Small intestine (tissue), 7 donors: Measurements from ENCODE around the gene SLCO3A1. TPM values are rescaled to one million over a fixed set of nuclear protein-coding genes. Genes with fewer than 3 reads are reported as not detected.

ENCODE experiments used
- DNase-seq, 2 donors: peaks; one replicate each; pipeline versions ENCODE4 v3.0.0 to v3.0.0-alpha.2; 2013
- FAIRE-seq: peaks from 2 replicates; lab custom pipeline; 2012; peaks lifted over from hg19 to GRCh38; lab: Jason Lieb, UNC
- H3K27ac ChIP-seq, 3 donors: one replicate each; pipeline ENCODE4 v1.5.1; 2013; ENCODE audit warnings: low read length in 2 of 3, mild to moderate bottlenecking in 2 of 3, control low read depth in 1 of 3, inconsistent platforms in 1 of 3, low read depth in 1 of 3, moderate library complexity in 1 of 3
- H3K27me3 ChIP-seq, 3 donors: one replicate each; pipeline ENCODE4 v1.6.1; 2013; ENCODE audit warnings: low read length in 3 of 3, inconsistent platforms in 1 of 3; ENCODE audit not compliant: control insufficient read depth in 3 of 3, insufficient read depth in 3 of 3
- H3K36me3 ChIP-seq, 3 donors: one replicate each; pipeline ENCODE4 v1.6.1; 2013; ENCODE audit warnings: low read length in 3 of 3, inconsistent platforms in 1 of 3, low read depth in 1 of 3, mild to moderate bottlenecking in 1 of 3, moderate library complexity in 1 of 3; ENCODE audit not compliant: control insufficient read depth in 3 of 3, insufficient read depth in 2 of 3
- H3K4me1 ChIP-seq, 3 donors: one replicate each; pipeline ENCODE4 v1.6.1; 2013; ENCODE audit warnings: low read length in 2 of 3, inconsistent platforms in 1 of 3, low read depth in 1 of 3, mild to moderate bottlenecking in 1 of 3, moderate library complexity in 1 of 3; ENCODE audit not compliant: control insufficient read depth in 3 of 3, insufficient read depth in 2 of 3
- H3K4me3 ChIP-seq, 3 donors: one replicate each; pipeline ENCODE4 v1.5.1; 2013; ENCODE audit warnings: low read length in 3 of 3, control low read depth in 1 of 3, inconsistent platforms in 1 of 3, low read depth in 1 of 3, mild to moderate bottlenecking in 1 of 3, moderate library complexity in 1 of 3
- H3K9me3 ChIP-seq, 2 donors: one replicate each; pipeline ENCODE4 v1.6.1; 2013; ENCODE audit warnings: low read depth in 1 of 2, low read length in 1 of 2; ENCODE audit not compliant: control insufficient read depth in 2 of 2, insufficient read depth in 1 of 2
- WGBS, 3 donors: extraction: QIAGEN DNeasy Blood & Tissue Kit; methylation state at CpG; one replicate each; pipeline ENCODE4 v1.1.7; 2013; 5-methylcytosine and 5-hydroxymethylcytosine counted together
- polyA plus RNA-seq, 4 donors: library from polyadenylated mRNA; stranded (reverse) in 3 of 4; unstranded in 1 of 4; fragments of 200-250 nt in 3 of 4; fragments of 120-200 nt in 1 of 4; gene quantifications; one replicate each; pipeline versions ENCODE4 v1.2.1 to v1.2.3, GENCODE V29; 2013
- donor health status: healthy with polysubstance abuse.
- donor health status: control.
- donor health status: control.
- donor health status: Bipolar disorder and iron deficiency.
- donor health status: healthy.

Gene SLCO3A1
- polyA plus RNA-seq, 4 donors: 0.89 to 4.4 (median 2.6) TPM

DNA sequence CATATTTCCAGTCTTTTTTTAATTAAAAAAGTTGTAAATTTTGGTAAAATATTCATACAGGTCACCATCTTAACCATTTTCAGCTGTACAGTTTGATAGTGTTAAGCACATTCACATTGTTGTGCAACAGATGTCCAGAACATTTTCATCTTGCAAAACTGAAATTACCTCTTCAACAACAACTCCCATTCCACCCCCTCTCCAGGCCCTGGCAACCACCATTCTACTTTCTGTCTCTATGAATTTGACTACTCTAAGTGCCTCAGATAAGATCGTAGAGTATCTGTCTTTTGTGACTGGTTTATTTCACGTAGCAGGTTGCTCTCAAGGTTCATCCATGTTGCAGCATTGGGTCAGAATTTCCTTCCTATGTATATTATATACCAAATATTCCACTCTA is 76.0 kb downstream of the SLCO3A1 start:
- Histone ChIP-seq H3K9me3 (peaks cover 0 to 4% of the 10 kb centered on the region in 2 donors), H3K36me3 (no peaks in the 10 kb centered on the region), H3K4me1 (peaks cover 0 to 9% (median 0%) of the 10 kb centered on the region in 3 donors), H3K4me3 (no peak overlapping the region), H3K27ac (no peak overlapping the region), H3K27me3 (no peaks in the 10 kb centered on the region)
- WGBS, 3 donors: 81 to 94% (median 91%) methylated on average over 2 of the region's 2 CpGs
- no peak for FAIRE-seq
- DNase-seq: no peak

DNA sequence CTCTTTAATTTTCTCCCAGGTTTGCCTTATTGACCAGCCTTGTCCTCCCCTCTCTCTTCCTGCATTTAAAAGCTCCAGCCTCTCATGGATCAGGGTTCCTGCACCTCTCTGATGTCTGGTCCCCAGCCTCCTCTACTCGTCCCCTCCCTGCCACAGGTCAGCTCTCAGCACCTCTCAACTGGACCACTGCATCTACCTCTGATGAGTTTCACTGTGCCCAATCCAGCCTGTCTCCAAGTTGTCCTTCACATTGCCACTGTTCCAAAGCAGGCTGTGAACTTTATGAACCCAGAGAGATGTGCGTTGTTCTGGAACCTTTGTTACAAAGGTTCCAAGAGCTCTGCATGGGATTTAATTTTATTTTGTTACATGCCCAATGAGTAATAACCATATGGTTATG is 76.6 kb downstream of the SLCO3A1 start:
- no peak for FAIRE-seq
- H3K27me3 ChIP-seq: no peaks in the 10 kb centered on the region
- no peaks in the 10 kb centered on the region for H3K36me3 ChIP-seq
- no peak overlapping the region for H3K27ac ChIP-seq
- H3K9me3 ChIP-seq: peaks cover 0 to 4% of the 10 kb centered on the region in 2 donors
- peaks cover 0 to 5% (median 0%) of the 10 kb centered on the region in 3 donors for H3K4me1 ChIP-seq
- 84 to 95% (median 84%) methylated on average over 2 of the region's 2 CpGs for WGBS, 3 donors
- no peak for DNase-seq
- H3K4me3 ChIP-seq: no peak overlapping the region

DNA sequence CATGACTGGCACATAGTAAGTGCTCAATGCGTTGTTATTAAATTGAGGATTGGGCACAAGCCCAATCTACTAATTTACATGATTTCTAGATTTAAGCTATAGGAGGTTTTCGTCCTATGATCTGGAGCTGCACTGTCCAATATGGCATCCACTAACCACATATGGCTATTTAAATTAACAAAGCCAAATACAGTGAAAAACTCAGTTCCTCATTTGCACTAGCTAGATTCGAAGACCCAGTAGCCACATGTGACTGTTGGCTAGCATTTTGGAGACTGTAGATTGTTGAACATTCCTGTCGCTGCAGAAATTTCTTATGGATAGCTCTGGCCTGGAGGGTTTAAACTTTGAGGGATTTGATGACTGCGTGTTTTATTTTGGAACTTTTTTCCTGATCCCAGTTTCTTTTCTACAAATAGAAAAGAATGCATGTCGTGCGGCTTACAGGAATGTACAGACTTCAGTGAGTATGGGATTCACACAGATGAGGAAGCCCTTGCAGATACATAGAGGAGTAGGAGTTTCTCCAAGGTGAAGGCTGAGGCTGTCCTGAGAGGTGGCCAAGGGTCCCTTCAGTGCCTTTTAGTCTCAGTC is 82.8 kb downstream of the SLCO3A1 start:
- FAIRE-seq (no peak), DNase-seq (no peak)
- no peaks in the 10 kb centered on the region for H3K36me3 ChIP-seq
- H3K9me3 ChIP-seq: peaks cover 0 to 9% of the 10 kb centered on the region in 2 donors
- H3K4me1 ChIP-seq: peaks cover 0 to 13% (median 6%) of the 10 kb centered on the region in 3 donors
- no peak overlapping the region for H3K4me3 ChIP-seq
- no peaks in the 10 kb centered on the region for H3K27me3 ChIP-seq
- peak overlapping the region in 1 of 3 donors; percentile 2 for H3K27ac ChIP-seq
- WGBS, 3 donors: 77 to 89% (median 89%) methylated on average over 7 of the region's 7 CpGs

DNA sequence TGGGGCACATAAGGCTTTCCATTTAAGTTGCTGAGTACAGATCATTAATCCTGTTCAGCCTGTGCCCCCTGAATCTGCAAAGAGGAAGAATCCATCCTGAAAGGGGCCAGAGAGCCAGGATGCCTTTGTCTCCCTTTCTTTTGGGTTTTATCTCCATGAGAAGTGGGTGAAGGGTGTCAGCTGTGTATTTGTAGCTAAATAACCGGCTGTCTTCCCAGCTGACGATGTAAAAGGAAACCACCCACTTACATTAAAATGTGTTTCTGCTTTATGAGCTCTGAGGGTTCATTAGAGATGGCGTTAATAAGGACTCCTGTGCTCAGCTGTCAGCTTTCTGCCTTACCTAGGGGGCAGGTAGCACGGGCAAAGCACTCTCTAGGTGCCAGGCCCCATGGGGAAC is 83.4 kb downstream of the SLCO3A1 start:
- WGBS, 3 donors: 57 to 76% (median 66%) methylated on average over 4 of the region's 4 CpGs
- no peak overlapping the region for H3K4me3 ChIP-seq
- H3K9me3 ChIP-seq: peaks cover 0 to 9% of the 10 kb centered on the region in 2 donors
- peaks cover 2 to 19% (median 6%) of the 10 kb centered on the region in 3 donors for H3K4me1 ChIP-seq
- no peak for DNase-seq
- H3K27me3 ChIP-seq: no peaks in the 10 kb centered on the region
- H3K36me3 ChIP-seq: no peaks in the 10 kb centered on the region
- peak overlapping the region in 1 of 3 donors; percentile 2 for H3K27ac ChIP-seq
- FAIRE-seq: no peak

- 80 to 91% (median 81%) methylated on average over 3 of the region's 3 CpGs for WGBS, 3 donors
- FAIRE-seq: no peak
- Histone ChIP-seq H3K4me1 (peaks cover 4 to 29% (median 16%) of the 10 kb centered on the region in 3 donors), H3K9me3 (peaks cover 0 to 9% of the 10 kb centered on the region in 2 donors), H3K4me3 (no peak overlapping the region), H3K36me3 (no peaks in the 10 kb centered on the region), H3K27ac (no peak overlapping the region), H3K27me3 (no peaks in the 10 kb centered on the region)
- no peak for DNase-seq
Observed at GRCh38 chr15:91938136-91938535, 84.6 kb downstream of the SLCO3A1 start.

- H3K36me3 ChIP-seq: no peaks in the 10 kb centered on the region
- WGBS, 3 donors: 93 to 97% (median 96%) methylated on average over 8 of the region's 8 CpGs
- no peak for DNase-seq
- no peak overlapping the region for H3K4me3 ChIP-seq
- H3K27me3 ChIP-seq: no peaks in the 10 kb centered on the region
- no peak overlapping the region for H3K27ac ChIP-seq
- H3K9me3 ChIP-seq: peaks cover 0 to 5% of the 10 kb centered on the region in 2 donors
- no peak for FAIRE-seq
- peaks cover 4 to 36% (median 21%) of the 10 kb centered on the region in 3 donors for H3K4me1 ChIP-seq
Observed at GRCh38 chr15:91939403-91939831, 85.9 kb downstream of the SLCO3A1 start.

DNA sequence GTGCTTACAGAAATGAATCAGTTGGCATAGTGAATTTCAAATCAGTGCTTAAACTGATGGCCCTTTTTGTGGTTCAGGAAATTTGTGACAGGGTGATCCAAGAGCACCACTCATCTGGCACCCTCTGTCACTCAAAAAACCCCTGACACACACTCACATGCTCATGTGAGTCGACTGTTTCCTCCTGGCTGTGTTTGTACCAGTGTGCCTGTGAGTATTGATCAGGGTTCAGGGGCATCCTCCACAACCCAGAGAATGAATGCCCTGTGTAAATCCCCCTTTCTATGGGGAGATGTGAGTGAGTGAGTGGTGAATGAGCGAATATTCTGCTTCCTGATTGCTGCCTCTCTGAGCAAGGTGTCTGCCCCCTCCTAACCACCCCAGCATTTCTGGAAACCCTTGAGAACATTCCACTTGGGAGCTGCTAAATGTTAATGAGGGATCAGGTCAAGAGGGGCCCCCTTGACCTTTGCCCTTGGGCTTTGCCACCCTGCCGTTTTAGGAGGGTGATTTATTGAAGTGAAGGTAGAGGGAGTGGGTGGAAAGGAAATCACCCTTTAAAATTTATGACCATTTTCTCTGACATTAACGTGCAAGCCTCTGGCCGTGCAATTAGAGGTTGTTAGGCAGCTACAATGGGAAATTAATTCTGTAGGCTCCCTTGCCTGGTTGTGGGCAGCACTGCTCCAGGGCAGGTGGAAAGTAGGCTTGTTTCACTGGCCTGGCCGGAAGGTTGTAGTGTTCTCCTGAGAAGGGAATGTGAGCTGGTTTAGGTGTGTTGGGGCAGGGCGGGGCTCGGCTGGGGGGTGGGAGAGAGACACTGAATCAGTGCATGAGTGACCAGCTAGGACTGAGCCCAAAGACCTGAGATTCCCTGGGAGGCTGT is 87.2 kb downstream of the SLCO3A1 start:
- no peaks in the 10 kb centered on the region for H3K36me3 ChIP-seq
- H3K9me3 ChIP-seq: peaks cover 0 to 7% of the 10 kb centered on the region in 2 donors
- FAIRE-seq: no peak
- WGBS, 3 donors: 18 to 58% (median 34%) methylated on average over 8 of the region's 8 CpGs
- DNase-seq: peak; percentile 29 to 58
- peak overlapping the region in 1 of 3 donors; percentile 60 for H3K27ac ChIP-seq
- no peaks in the 10 kb centered on the region for H3K27me3 ChIP-seq
- no peak overlapping the region for H3K4me3 ChIP-seq
- H3K4me1 ChIP-seq: peaks cover 4 to 36% (median 21%) of the 10 kb centered on the region in 3 donors

DNA sequence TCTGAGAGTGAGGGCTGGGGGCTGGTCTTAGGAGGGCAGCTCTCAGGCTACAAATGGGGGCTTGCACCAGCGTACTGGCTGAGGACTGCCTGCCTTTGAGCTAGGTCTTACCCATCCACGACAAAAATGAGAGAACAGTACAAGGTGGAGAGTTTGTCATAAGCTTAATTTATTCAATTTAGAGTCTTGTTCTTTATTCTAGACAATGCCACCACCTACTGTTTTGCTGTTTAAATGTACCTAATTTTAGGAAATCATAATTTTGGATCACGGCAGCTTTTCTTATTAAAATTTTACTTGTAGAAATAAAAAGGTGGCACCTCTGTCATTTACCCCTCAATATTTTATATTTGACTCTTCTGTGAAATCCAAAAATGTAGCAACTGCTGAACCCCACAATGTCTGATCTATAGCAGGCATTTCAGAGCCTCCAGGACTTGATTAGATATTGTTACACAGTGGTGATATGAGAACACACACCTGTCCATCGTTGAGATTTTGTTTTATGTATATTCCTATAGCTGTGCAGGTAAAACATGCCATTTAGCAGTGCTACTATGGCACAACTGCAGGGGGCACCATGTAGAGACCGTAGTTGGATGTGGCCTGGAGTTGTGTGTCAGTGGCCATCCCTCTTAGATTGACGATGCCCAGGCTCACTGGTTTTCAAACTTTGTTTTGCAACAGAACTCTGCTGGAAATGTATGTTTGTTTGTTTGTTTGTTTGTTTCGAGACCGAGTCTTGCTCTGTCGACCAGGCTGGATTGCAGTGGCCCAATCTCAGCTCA is 88.6 kb downstream of the SLCO3A1 start:
- Histone ChIP-seq H3K4me1 (peaks cover 4 to 36% (median 23%) of the 10 kb centered on the region in 3 donors), H3K27ac (peak overlapping the region in 2 of 3 donors; percentile 43 to 81), H3K27me3 (no peaks in the 10 kb centered on the region), H3K9me3 (peaks cover 0 to 7% of the 10 kb centered on the region in 2 donors), H3K4me3 (no peak overlapping the region), H3K36me3 (no peaks in the 10 kb centered on the region)
- 76 to 79% (median 79%) methylated on average over 9 of the region's 9 CpGs for WGBS, 3 donors
- FAIRE-seq: no peak
- DNase-seq: no peak
